Liver (tissue), 3 donors: ENCODE results near the gene IFNGR1.

Source experiments
- ATF3 ChIP-seq: IDR thresholded peaks from 2 replicates; pipeline ENCODE4 v1.6.1; 2016; ENCODE audit warnings: antibody characterized with exemption
- CTCF ChIP-seq: fragments of 150-350 bp; IDR thresholded peaks from 2 replicates; pipeline ENCODE4 v1.5.1; 2017; ENCODE audit warnings: improper control_type of control experiment, low read depth, low read length; ENCODE audit not compliant: missing input control
- FOXA1 ChIP-seq: IDR thresholded peaks from 2 replicates; pipeline ENCODE4 v1.6.1; 2016; ENCODE audit warnings: antibody characterized with exemption
- FOXA2 ChIP-seq: IDR thresholded peaks from 2 replicates; pipeline ENCODE4 v1.6.1; 2016; ENCODE audit warnings: antibody characterized with exemption
- GABPA ChIP-seq, 2 donors: IDR thresholded peaks in 1 of 2; conservative IDR thresholded peaks in 1 of 2; 2 replicates each; pipeline ENCODE4 v1.6.1; 2016; ENCODE audit warnings: antibody characterized with exemption in 2 of 2, mild to moderate bottlenecking in 1 of 2, moderate library complexity in 1 of 2
- HNF4G ChIP-seq: IDR thresholded peaks from 2 replicates; pipeline ENCODE4 v1.6.1; 2016; ENCODE audit warnings: antibody characterized with exemption
- MAX ChIP-seq: IDR thresholded peaks from 2 replicates; pipeline ENCODE4 v1.6.1; 2016; ENCODE audit warnings: antibody characterized with exemption
- NR2F2 ChIP-seq: IDR thresholded peaks from 2 replicates; pipeline ENCODE4 v1.6.1; 2016; ENCODE audit warnings: antibody characterized with exemption
- RAD21 ChIP-seq, 2 donors: IDR thresholded peaks; 2 replicates each; pipeline ENCODE4 v1.6.1; 2016; ENCODE audit warnings: antibody characterized with exemption in 2 of 2, mild to moderate bottlenecking in 2 of 2
- REST ChIP-seq: IDR thresholded peaks from 2 replicates; pipeline ENCODE4 v1.6.1; 2016; ENCODE audit warnings: antibody characterized with exemption, mild to moderate bottlenecking
- SP1 ChIP-seq: IDR thresholded peaks from 2 replicates; pipeline ENCODE4 v1.6.1; 2018; ENCODE audit warnings: antibody characterized with exemption, mild to moderate bottlenecking
- TAF1 ChIP-seq: conservative IDR thresholded peaks from 2 replicates; pipeline ENCODE4 v1.6.1; 2016; ENCODE audit warnings: antibody characterized with exemption, mild to moderate bottlenecking
- YY1 ChIP-seq: IDR thresholded peaks from 2 replicates; pipeline ENCODE4 v1.6.1; 2016; ENCODE audit warnings: antibody characterized with exemption, mild to moderate bottlenecking
- ZBTB33 ChIP-seq: IDR thresholded peaks from 2 replicates; pipeline ENCODE4 v1.6.1; 2016; ENCODE audit warnings: antibody characterized with exemption
- donor health status: healthy.
- donor health status: healthy.

GRCh38 chr6:137223370-137224131 is 4.4 kb upstream of the IFNGR1 start:
- TF ChIP-seq CTCF (no peak), RAD21 (IDR thresholded peaks at IDR 0.05) (no peak), HNF4G (no peak), ATF3 (no peak), GABPA (IDR thresholded peaks at IDR 0.05 in 1 of 2, conservative IDR thresholded peaks at IDR 0.05 in 1 of 2) (peak in 1 of 2 donors; percentile 10), NR2F2 (no peak), TAF1 (no peak), REST (no peak), FOXA2 (no peak), ZBTB33 (no peak), SP1 (no peak), YY1 (peak; percentile 22), FOXA1 (no peak), MAX (peak; percentile 22)
